ENCODE results near the gene MORC2.

The MORC2 gene

GRCh38 chr22:30882974-30883533 is 85.5 kb downstream of the MORC2 start:
- no peak for TF ChIP-seq CTCF (IDR thresholded peaks at IDR 0.05; ENCODE audit: low read depth, low read length)
- H3K4me3 ChIP-seq (ENCODE audit: low read depth, low read length) = no peak overlapping the region

GRCh38 chr22:30882184-30882717 is 86.3 kb downstream of the MORC2 start:
- no peak overlapping the region for H3K4me3 ChIP-seq (ENCODE audit: low read depth, low read length)
- TF ChIP-seq CTCF (IDR thresholded peaks at IDR 0.05; ENCODE audit: low read depth, low read length) = no peak

- TF ChIP-seq CTCF (IDR thresholded peaks at IDR 0.05; ENCODE audit: low read depth, low read length) = no peak
- no peak overlapping the region for H3K4me3 ChIP-seq (ENCODE audit: low read depth, low read length)
Observed at GRCh38 chr22:30881361-30882183, 87.0 kb downstream of the MORC2 start.

- TF ChIP-seq CTCF (IDR thresholded peaks at IDR 0.05; ENCODE audit: low read depth, low read length) = no peak
- no peak overlapping the region for H3K4me3 ChIP-seq (ENCODE audit: low read depth, low read length)
Observed at GRCh38 chr22:30880847-30881246, 87.7 kb downstream of the MORC2 start.

- H3K4me3 ChIP-seq (ENCODE audit: low read depth, low read length) = no peak overlapping the region
- no peak for TF ChIP-seq CTCF (IDR thresholded peaks at IDR 0.05; ENCODE audit: low read depth, low read length)
Observed at GRCh38 chr22:30880181-30880601, 88.4 kb downstream of the MORC2 start.

GRCh38 chr22:30879415-30879797 is 89.2 kb downstream of the MORC2 start:
- H3K4me3 ChIP-seq (ENCODE audit: low read depth, low read length) = no peak overlapping the region
- no peak for TF ChIP-seq CTCF (IDR thresholded peaks at IDR 0.05; ENCODE audit: low read depth, low read length)

All from WI38 (cell line).